ENCODE results near the gene ADGRD2.

ADGRD2 gene

DNA sequence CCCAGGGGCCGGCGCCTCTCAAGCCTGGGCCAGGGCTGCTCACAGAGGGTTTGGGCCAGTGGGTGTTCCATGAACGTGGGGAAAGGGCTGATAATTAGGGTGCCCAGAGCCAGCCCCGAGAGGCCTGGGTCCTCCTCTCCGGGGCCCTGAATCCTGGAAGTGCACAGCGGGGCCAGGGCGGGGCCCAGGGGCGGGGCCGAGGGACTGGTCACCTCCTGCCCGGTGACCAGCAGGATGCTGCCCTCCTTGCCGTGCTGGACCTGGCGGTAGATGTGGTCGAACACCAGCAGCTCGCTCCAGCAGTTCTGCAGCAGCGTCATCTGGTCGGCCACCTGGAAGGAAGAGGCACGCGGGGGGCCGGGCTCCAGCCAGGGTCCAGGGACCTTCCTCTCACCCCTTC is 42.6 kb downstream of the ADGRD2 start:
- TF ChIP-seq, protein P1, sequence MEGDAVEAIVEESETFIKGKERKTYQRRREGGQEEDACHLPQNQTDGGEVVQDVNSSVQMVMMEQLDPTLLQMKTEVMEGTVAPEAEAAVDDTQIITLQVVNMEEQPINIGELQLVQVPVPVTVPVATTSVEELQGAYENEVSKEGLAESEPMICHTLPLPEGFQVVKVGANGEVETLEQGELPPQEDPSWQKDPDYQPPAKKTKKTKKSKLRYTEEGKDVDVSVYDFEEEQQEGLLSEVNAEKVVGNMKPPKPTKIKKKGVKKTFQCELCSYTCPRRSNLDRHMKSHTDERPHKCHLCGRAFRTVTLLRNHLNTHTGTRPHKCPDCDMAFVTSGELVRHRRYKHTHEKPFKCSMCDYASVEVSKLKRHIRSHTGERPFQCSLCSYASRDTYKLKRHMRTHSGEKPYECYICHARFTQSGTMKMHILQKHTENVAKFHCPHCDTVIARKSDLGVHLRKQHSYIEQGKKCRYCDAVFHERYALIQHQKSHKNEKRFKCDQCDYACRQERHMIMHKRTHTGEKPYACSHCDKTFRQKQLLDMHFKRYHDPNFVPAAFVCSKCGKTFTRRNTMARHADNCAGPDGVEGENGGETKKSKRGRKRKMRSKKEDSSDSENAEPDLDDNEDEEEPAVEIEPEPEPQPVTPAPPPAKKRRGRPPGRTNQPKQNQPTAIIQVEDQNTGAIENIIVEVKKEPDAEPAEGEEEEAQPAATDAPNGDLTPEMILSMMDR (IDR thresholded peaks at IDR 0.05) = no peak

- TF ChIP-seq, protein P1 (IDR thresholded peaks at IDR 0.05) = no peak
Measured at GRCh38 chr9:124493218-124493617, 43.0 kb downstream of the ADGRD2 start.

DNA sequence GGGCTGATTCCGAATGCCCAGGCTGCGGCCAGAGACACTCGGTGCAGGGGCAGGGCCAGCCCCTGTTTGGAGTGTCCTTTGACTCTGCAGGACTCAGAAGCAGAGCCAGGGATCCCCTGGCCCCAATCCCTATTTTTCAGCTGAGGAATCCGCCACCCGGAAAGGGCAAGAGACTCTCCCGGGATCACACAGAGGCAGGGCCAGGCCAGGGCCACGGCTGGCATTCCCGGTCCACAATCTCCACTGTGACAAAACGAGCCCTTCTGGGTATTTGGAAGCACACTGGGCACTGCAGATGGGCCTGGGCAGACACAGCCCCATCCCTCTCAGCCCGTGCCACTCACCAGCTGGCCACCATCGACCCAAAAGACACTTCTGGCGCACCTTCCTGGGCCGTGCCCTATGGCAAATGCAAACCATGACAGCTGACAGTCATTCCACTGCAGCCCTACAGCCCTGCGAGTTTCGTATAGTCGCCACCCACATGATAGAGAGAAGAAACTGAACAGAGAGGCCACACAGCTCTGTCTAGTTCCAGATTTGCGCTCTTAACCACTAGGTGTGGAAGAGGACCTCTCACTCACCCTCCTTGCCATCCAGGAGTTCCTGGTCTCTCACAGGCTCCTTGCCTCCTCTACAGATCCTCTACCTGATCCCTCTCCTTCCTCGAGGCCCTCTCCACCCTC is 43.7 kb downstream of the ADGRD2 start:
- TF ChIP-seq, protein P1 (IDR thresholded peaks at IDR 0.05) = no peak

DNA sequence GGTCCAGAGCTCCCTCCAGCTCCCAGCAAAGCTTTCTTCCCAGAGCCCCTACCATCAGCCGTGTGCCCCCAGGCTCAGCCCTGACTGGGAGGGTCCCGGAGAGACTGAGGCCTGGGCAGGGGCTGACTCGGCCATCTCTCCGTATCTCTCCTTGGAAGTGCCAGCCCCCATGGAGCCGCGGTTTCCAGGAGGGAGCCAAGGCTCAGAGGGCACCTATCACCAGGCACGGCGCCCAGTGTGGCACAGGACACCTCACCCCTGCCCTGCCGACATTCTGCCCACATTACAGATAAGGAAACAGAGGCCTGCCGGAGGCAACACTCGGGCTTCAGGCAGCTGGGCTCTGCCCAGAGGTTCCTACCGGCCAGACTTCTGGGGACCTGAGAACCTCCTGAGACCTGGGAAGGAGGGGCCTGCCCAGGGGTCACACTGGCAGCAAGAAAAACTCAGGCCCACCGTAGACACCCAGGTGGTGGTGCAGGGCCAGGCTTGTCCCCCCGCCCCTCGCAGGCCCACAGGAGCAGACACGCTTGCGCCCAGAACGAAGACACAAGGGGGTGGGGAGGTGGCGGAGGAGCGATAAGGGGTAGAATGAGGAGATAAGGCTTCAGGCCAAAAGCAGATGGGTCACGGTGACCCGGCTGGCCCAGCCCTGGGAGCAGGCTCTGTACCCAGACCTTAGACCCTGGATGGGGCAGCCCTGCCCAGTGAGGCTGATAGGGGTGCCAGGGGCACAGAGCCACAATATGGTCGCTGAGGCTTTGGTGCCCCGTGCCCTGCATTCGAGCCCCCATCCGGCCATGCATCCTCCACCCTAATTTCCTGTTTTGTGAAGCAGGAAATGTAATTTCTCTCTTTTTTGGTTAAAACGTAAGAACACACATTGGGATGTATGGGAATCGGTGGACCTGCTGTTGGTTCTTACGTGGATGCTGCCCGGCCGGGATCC is 45.1 kb downstream of the ADGRD2 start:
- TF ChIP-seq, protein P1 (IDR thresholded peaks at IDR 0.05) = no peak

GRCh38 chr9:124496075-124496449 is 45.8 kb downstream of the ADGRD2 start:
- TF ChIP-seq, protein P1 (IDR thresholded peaks at IDR 0.05) = no peak

DNA sequence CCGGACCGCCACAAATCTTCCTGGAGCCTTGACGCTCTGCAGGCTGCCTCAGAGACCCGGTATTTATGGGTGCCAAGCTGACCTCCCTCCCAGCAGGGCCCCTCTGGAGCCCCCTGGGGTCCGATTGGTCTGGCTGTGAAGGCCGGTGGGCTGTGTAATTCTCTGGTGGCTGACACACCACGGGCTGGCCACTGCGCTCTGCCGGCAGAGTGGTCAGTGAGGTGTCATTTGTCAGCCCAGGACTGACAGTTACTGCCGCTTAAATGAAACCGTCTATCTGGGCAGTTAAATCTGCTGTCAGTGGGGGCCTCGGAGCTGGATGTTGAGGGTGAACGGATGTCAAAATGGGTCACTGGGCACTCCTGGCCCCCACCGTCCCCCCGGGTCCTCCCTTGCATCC is 46.2 kb downstream of the ADGRD2 start:
- TF ChIP-seq, protein P1 (IDR thresholded peaks at IDR 0.05) = no peak

GRCh38 chr9:124497441-124497840 is 47.2 kb downstream of the ADGRD2 start:
- TF ChIP-seq, protein P1 (IDR thresholded peaks at IDR 0.05) = no peak
